HG02973 (cell line): ENCODE data around the gene APOC4.
"Not testable (repeated sequence)": the region's sequence is repeated elsewhere in the genome, so short reads cannot be mapped to it uniquely, and the experiment has no call there.

ENCODE experiments used
- ATAC-seq: cut with Tn5 transposase; IDR thresholded peaks from one replicate; pipeline ENCODE4 v1.9.1; 2021; ENCODE audit warnings: moderate library complexity; ENCODE audit not compliant: unreplicated experiment

APOC4 gene

GRCh38 chr19:44957526-44957925 is 15.5 kb downstream of the APOC4 start:
- no peak for ATAC-seq

- no peak for ATAC-seq
Observed at GRCh38 chr19:44958090-44958489, 16.1 kb downstream of the APOC4 start.

- ATAC-seq = no peak
Observed at GRCh38 chr19:44959691-44960090, 17.7 kb downstream of the APOC4 start.

- no peak for ATAC-seq
Observed at GRCh38 chr19:44960906-44961728, 19.1 kb downstream of the APOC4 start.

GRCh38 chr19:44961821-44962220 is 19.8 kb downstream of the APOC4 start:
- no peak for ATAC-seq

GRCh38 chr19:44968118-44968517 is 26.1 kb downstream of the APOC4 start:
- ATAC-seq = no peak

- no peak for ATAC-seq
Observed at GRCh38 chr19:44968670-44969069, 26.6 kb downstream of the APOC4 start.

GRCh38 chr19:44969437-44969836 is 27.4 kb downstream of the APOC4 start:
- ATAC-seq = no peak

- ATAC-seq = not testable (repeated sequence)
Observed at GRCh38 chr19:44971451-44971850, 29.4 kb downstream of the APOC4 start.

GRCh38 chr19:44972802-44973201 is 30.8 kb downstream of the APOC4 start:
- ATAC-seq = no peak

GRCh38 chr19:44973982-44974735 is 32.1 kb downstream of the APOC4 start:
- ATAC-seq = no peak

- no peak for ATAC-seq
Observed at GRCh38 chr19:44974857-44975256, 32.8 kb downstream of the APOC4 start.

- no peak for ATAC-seq
Observed at GRCh38 chr19:44975444-44975843, 33.4 kb downstream of the APOC4 start.

GRCh38 chr19:44984005-44984404 is 42.0 kb downstream of the APOC4 start:
- no peak for ATAC-seq

- ATAC-seq = no peak
Observed at GRCh38 chr19:44985445-44985844, 43.4 kb downstream of the APOC4 start.

- no peak for ATAC-seq
Observed at GRCh38 chr19:44986389-44986788, 44.4 kb downstream of the APOC4 start.

- ATAC-seq = no peak
Observed at GRCh38 chr19:44987148-44987675, 45.2 kb downstream of the APOC4 start.

- ATAC-seq = no peak
Observed at GRCh38 chr19:44988273-44988672, 46.2 kb downstream of the APOC4 start.

- ATAC-seq = no peak
Observed at GRCh38 chr19:44988896-44989556, 47.0 kb downstream of the APOC4 start.

GRCh38 chr19:44990459-44990858 is 48.4 kb downstream of the APOC4 start:
- ATAC-seq = no peak

GRCh38 chr19:44990966-44991365 is 48.9 kb downstream of the APOC4 start:
- no peak for ATAC-seq
